Hindlimb muscle (tissue), 1 donor: ENCODE data around the gene TEX51. TPM values are rescaled to one million over a fixed set of nuclear protein-coding genes. Genes with fewer than 3 reads are reported as not detected.

Source experiments
- DNase-seq: peaks from one replicate; pipeline ENCODE4 v3.0.0-alpha.2; 2013
- polyA plus RNA-seq: library from polyadenylated mRNA; unstranded; fragments of 120-200 nt; gene quantifications from one replicate; pipeline ENCODE4 v1.2.1, GENCODE V29; 2013; ENCODE audit not compliant: insufficient read length

TEX51 gene
- polyA plus RNA-seq, 1 donor: not detected

- no peak for DNase-seq
Measured at GRCh38 chr2:126893606-126894005, 5.1 kb upstream of the TEX51 start.

- DNase-seq: no peak
Measured at GRCh38 chr2:126894082-126894481, 4.6 kb upstream of the TEX51 start.

- no peak for DNase-seq
Measured at GRCh38 chr2:126894585-126895182, 4.0 kb upstream of the TEX51 start.

- no peak for DNase-seq
Measured at GRCh38 chr2:126895336-126895735, 3.4 kb upstream of the TEX51 start.

GRCh38 chr2:126896471-126896870 is 2.2 kb upstream of the TEX51 start:
- no peak for DNase-seq

- no peak for DNase-seq
Measured at GRCh38 chr2:126899616-126900185, 1.0 kb downstream of the TEX51 start.

GRCh38 chr2:126900646-126901319 is 2.1 kb downstream of the TEX51 start:
- no peak for DNase-seq

- DNase-seq: no peak
Measured at GRCh38 chr2:126901459-126901858, 2.8 kb downstream of the TEX51 start.

GRCh38 chr2:126902152-126902835 is 3.6 kb downstream of the TEX51 start:
- no peak for DNase-seq

GRCh38 chr2:126902859-126903258 is 4.2 kb downstream of the TEX51 start:
- no peak for DNase-seq

- no peak for DNase-seq
Measured at GRCh38 chr2:126905991-126906390, 7.3 kb downstream of the TEX51 start.

GRCh38 chr2:126906781-126907180 is 8.1 kb downstream of the TEX51 start:
- no peak for DNase-seq

GRCh38 chr2:126907671-126908070 is 9.0 kb downstream of the TEX51 start:
- DNase-seq: no peak

- no peak for DNase-seq
Measured at GRCh38 chr2:126908721-126909177, 10.1 kb downstream of the TEX51 start.

- DNase-seq: no peak
Measured at GRCh38 chr2:126909366-126909765, 10.7 kb downstream of the TEX51 start.

GRCh38 chr2:126909781-126910180 is 11.1 kb downstream of the TEX51 start:
- no peak for DNase-seq

- DNase-seq: no peak
Measured at GRCh38 chr2:126910637-126911036, 11.9 kb downstream of the TEX51 start.

GRCh38 chr2:126911111-126911796 is 12.6 kb downstream of the TEX51 start:
- DNase-seq: no peak

- DNase-seq: no peak
Measured at GRCh38 chr2:126912201-126912600, 13.5 kb downstream of the TEX51 start.

GRCh38 chr2:126913329-126913728 is 14.6 kb downstream of the TEX51 start:
- no peak for DNase-seq

- DNase-seq: no peak
Measured at GRCh38 chr2:126913881-126914615, 15.4 kb downstream of the TEX51 start.
